Astrocyte of the spinal cord (primary cell): ENCODE data around the gene RUNDC1.

ENCODE experiments used
- DNase-seq: peaks from one replicate; pipeline ENCODE4 v3.0.0; 2011; ENCODE audit warnings: low read depth, low spot score
- H3K4me3 ChIP-seq: 2 replicates; pipeline ENCODE4 v1.5.1; 2011; ENCODE audit warnings: low read depth, mild to moderate bottlenecking, low read length, moderate library complexity
- in situ Hi-C: cut with HindIII; loops from 2 replicates; pipeline ENCODE4 v1.10.0; 2017; ENCODE audit warnings: low sequenced_read_pairs
- TF ChIP-seq, protein P1 (sequence below): IDR thresholded peaks from 2 replicates; pipeline ENCODE4 v1.5.1; 2012; ENCODE audit warnings: low read depth, mild to moderate bottlenecking, low read length, inconsistent platforms

Gene RUNDC1

GRCh38 chr17:43019418-43019817 is 39.1 kb downstream of the RUNDC1 start:
- TF ChIP-seq, protein P1, sequence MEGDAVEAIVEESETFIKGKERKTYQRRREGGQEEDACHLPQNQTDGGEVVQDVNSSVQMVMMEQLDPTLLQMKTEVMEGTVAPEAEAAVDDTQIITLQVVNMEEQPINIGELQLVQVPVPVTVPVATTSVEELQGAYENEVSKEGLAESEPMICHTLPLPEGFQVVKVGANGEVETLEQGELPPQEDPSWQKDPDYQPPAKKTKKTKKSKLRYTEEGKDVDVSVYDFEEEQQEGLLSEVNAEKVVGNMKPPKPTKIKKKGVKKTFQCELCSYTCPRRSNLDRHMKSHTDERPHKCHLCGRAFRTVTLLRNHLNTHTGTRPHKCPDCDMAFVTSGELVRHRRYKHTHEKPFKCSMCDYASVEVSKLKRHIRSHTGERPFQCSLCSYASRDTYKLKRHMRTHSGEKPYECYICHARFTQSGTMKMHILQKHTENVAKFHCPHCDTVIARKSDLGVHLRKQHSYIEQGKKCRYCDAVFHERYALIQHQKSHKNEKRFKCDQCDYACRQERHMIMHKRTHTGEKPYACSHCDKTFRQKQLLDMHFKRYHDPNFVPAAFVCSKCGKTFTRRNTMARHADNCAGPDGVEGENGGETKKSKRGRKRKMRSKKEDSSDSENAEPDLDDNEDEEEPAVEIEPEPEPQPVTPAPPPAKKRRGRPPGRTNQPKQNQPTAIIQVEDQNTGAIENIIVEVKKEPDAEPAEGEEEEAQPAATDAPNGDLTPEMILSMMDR, result no peak
- in situ Hi-C loops, result no loop called here
- peak overlapping the region; percentile 9 for H3K4me3 ChIP-seq
- no peak for DNase-seq

DNA sequence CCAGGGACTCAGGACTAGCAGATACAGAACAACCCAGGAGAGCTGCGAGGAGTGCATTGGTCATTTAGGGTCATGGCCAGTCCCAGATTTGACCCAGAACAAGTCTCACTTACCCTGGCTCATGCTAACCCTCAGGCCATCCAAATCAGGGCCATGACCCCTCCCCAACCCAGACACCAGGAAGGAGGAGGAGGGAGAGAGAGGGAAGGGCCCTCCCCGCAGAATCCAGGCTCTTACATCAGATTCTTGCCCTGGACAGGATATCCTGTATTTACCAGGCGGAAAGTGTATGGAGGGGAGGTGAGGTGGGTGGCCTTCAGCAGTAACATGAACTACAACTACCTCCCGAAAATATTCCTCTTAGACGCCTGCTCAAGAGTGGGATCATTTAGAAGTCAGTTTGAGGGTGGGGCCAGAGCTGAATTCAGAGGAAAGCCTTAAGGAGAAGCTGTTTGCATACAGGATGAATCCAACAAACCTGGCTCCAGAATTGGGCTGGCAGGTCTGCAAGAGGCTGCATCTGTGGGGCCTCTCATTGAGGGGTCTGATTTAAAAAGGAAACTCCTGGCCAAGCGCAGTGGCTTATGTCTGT is 39.8 kb downstream of the RUNDC1 start:
- no peak overlapping the region for H3K4me3 ChIP-seq
- TF ChIP-seq, protein P1, result no peak
- in situ Hi-C loops, result no loop called here
- no peak for DNase-seq

GRCh38 chr17:43020789-43021740 is 40.7 kb downstream of the RUNDC1 start:
- TF ChIP-seq, protein P1, result no peak
- H3K4me3 ChIP-seq, result peak overlapping the region; percentile 94
- in situ Hi-C loops, result no loop called here
- peak; percentile 55 for DNase-seq

- DNase-seq, result peak; percentile 77
- in situ Hi-C loops, result no loop called here
- H3K4me3 ChIP-seq, result peak within 1 kb of the TSS; percentile 94
- TF ChIP-seq, protein P1, result no peak
These were observed 41.6 kb downstream of the RUNDC1 start, which contains the start of gene VAT1 for GRCh38 chr17:43021741-43022512. TSS of gene VAT1 (minus strand) at chr17:43022385. CDS start at chr17:43022322, 63 bp downstream.

DNA sequence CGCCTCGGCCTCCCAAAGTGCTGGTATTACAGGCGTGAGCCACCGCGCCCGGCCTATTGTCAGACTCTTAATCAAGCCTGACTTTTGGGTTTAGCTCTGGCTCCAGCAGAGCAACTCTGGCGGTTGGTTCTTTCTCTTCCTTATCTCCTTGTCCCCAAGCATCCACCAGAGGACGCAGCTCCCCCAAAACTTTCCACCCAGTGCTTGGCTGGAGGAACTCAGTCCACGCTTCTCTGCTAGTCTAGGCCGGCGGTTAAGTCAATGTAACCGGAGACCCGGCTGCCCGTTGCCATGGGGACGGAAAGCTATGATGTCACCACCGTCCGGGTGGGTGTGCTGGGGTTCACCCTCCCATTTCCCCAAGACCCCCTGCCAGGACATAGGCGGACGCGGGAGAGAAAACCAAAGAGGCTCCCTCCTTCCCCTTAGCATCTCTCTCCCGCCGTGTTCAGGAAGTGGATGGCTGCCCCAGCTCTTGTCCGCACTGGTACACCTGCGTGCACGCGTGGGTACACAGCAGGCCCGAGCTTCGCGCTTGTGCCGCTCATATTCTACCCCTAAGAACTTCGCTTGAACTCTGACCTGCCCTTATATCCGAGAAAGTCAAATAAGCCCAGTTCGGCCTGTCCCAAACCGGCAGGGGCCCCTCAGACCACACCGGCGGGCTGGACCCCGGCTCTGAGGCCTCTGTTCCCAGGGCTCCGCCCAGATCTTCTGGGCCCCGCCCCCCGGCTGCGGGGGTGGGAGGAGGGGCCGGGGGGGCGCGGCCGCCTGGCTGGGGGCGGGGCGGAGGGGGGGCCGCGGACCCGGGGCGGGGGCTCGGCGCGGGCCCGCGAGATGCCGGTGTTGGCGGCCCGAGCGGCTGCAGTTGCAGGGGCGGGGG is 44.3 kb downstream of the RUNDC1 start, which contains the start of gene RND2:
TSS of gene RND2 (plus strand) at position 825 of the 883 bp plus-strand sequence. CDS start 117 bp downstream, outside the sequence.
- peak within 1 kb of the TSS; percentile 51 for H3K4me3 ChIP-seq
- TF ChIP-seq, protein P1, result peak; percentile 88
- peak; percentile 97 for DNase-seq
- in situ Hi-C loops, result no loop called here

GRCh38 chr17:43025290-43025657 is 44.9 kb downstream of the RUNDC1 start:
- in situ Hi-C loops, result no loop called here
- H3K4me3 ChIP-seq, result peak overlapping the region; percentile 48
- no peak for DNase-seq
- TF ChIP-seq, protein P1, result no peak
